HepG2 (cell line): ENCODE data around the gene KCTD8. TPM values are rescaled to one million over a fixed set of nuclear protein-coding genes. Genes with fewer than 3 reads are reported as not detected.

Source experiments
- ATAC-seq: fragments of 200-7000 bp; cut with Tn5 transposase; 3 replicates; pipeline ENCODE4 v1.9.1; 2020; ENCODE audit warnings: mild to moderate bottlenecking, moderate library complexity
- BruUV-seq: library from RNA; stranded (reverse); fragments of 400-500 nt; replicated peaks from 2 replicates; lab custom pipeline; 2021; lab: Mats Ljungman, UMichigan
- CTCF ChIA-PET: fragments of 300-600 bp; formaldehyde crosslinking; extraction: SDS; loops from one replicate; lab custom pipeline; 2021; ENCODE audit warnings: low total read pairs, inconsistent platforms, low intra/inter-chr PET ratio; lab: Yijun Ruan, JAX
- POLR2A ChIA-PET: fragments of 350-600 bp; sonication (Branson Sonifier 250); formaldehyde crosslinking; loops from one replicate; lab custom pipeline; 2020; ENCODE audit warnings: antibody characterized with exemption, inconsistent platforms; lab: Yijun Ruan, JAX
- DNase-seq: peaks from one replicate; pipeline ENCODE4 v3.0.0-alpha.2; 2015; ENCODE audit warnings: low spot score
- FAIRE-seq: peaks from 3 replicates; lab custom pipeline; 2011; peaks lifted over from hg19 to GRCh38; lab: Jason Lieb, UNC
- H2AFZ ChIP-seq: one replicate; pipeline ENCODE4 v1.6.1; 2011; ENCODE audit warnings: low read length, inconsistent platforms
- H3K27ac ChIP-seq: fragments of 300-600 bp; 3 replicates; pipeline ENCODE4 v1.8.0; 2011; ENCODE audit warnings: mixed run types, mild to moderate bottlenecking, mixed read lengths, low read length, inconsistent platforms; ENCODE audit not compliant: insufficient read depth; ENCODE audit errors: extremely low read length
- H3K27me3 ChIP-seq, 2 experiments: fragments of 200-600 bp in 1 of 2; 2 replicates in 1 of 2; 3 replicates in 1 of 2; pipeline versions ENCODE4 v1.6.0 to v1.8.0; 2011; ENCODE audit warnings: low read length in 2 of 2, mild to moderate bottlenecking in 2 of 2, moderate library complexity in 2 of 2, inconsistent platforms in 1 of 2; ENCODE audit not compliant: insufficient read depth in 2 of 2, control insufficient read depth in 1 of 2
- H3K36me3 ChIP-seq, 2 experiments: fragments of 200-600 bp in 1 of 2; replicated peaks in 1 of 2; 2 replicates in 1 of 2; 3 replicates in 1 of 2; pipeline versions ENCODE4 v1.5.1 to v1.8.0; 2011; ENCODE audit warnings: low read length in 2 of 2, inconsistent platforms in 1 of 2; ENCODE audit not compliant: insufficient read depth in 2 of 2, control insufficient read depth in 1 of 2
- H3K4me1 ChIP-seq: 2 replicates; pipeline ENCODE4 v1.5.1; 2012; ENCODE audit warnings: low read length, inconsistent platforms; ENCODE audit not compliant: insufficient read depth
- H3K4me2 ChIP-seq: 2 replicates; pipeline ENCODE4 v1.6.0; 2011; ENCODE audit warnings: low read depth, low read length, inconsistent platforms
- H3K4me3 ChIP-seq, 3 experiments: fragments of 200-600 bp in 1 of 3; sonication (generic), shearing (Covaris generic) in 1 of 3; replicated peaks in 1 of 3; 2 replicates each; pipeline ENCODE4 v1.5.1; 2011 to 2016; ENCODE audit warnings: low read length in 3 of 3, inconsistent platforms in 2 of 3, low read depth in 2 of 3, mild to moderate bottlenecking in 2 of 3, control low read depth in 1 of 3, mixed read lengths in 1 of 3; ENCODE audit not compliant: insufficient read depth in 1 of 3
- H3K79me2 ChIP-seq: one replicate; pipeline ENCODE4 v1.6.1; 2011; ENCODE audit warnings: low read length, inconsistent platforms; ENCODE audit not compliant: insufficient read depth
- H3K9ac ChIP-seq: 2 replicates; pipeline ENCODE4 v1.6.0; 2011; ENCODE audit warnings: mild to moderate bottlenecking, low read depth, low read length, inconsistent platforms; ENCODE audit not compliant: insufficient read depth
- H3K9me3 ChIP-seq: 2 replicates; pipeline ENCODE4 v1.5.1; 2012; ENCODE audit warnings: mild to moderate bottlenecking, low read length
- H4K20me1 ChIP-seq: 2 replicates; pipeline ENCODE4 v1.6.0; 2011; ENCODE audit warnings: inconsistent platforms, mild to moderate bottlenecking, low read length, moderate library complexity; ENCODE audit not compliant: insufficient read depth
- KDM2A ChIP-seq: sonication (generic); formaldehyde crosslinking; IDR thresholded peaks from 2 replicates; pipeline ENCODE4 v1.4.0; 2020; ENCODE audit warnings: low read depth, missing genetic modification reagents, borderline replicate concordance
- TEAD2 ChIP-seq: sonication (generic); formaldehyde crosslinking; IDR thresholded peaks from 2 replicates; pipeline ENCODE4 v1.9.0; 2021; ENCODE audit warnings: missing genetic modification reagents
- TEAD3 ChIP-seq: optimal IDR thresholded peaks from 2 replicates; pipeline ENCODE3; 2016; ENCODE audit warnings: borderline replicate concordance
- ZNF280D ChIP-seq: sonication (generic); formaldehyde crosslinking; IDR thresholded peaks from 2 replicates; pipeline ENCODE4 v1.5.1; 2020; ENCODE audit warnings: mild to moderate bottlenecking, missing genetic modification reagents
- ZNF709 ChIP-seq: sonication (generic); formaldehyde crosslinking; IDR thresholded peaks from 2 replicates; pipeline ENCODE4 v1.5.0; 2020; ENCODE audit warnings: mild to moderate bottlenecking, missing genetic modification reagents
- ZSCAN29 ChIP-seq: sonication (generic); formaldehyde crosslinking; conservative IDR thresholded peaks from 2 replicates; pipeline ENCODE4 v1.4.0; 2020; ENCODE audit warnings: mild to moderate bottlenecking, missing genetic modification reagents
- WGBS: methylation state at CpG from one replicate; pipeline ENCODE4 v1.1.6; 2017; ENCODE audit warnings: low lambda C conversion rate; 5-methylcytosine and 5-hydroxymethylcytosine counted together
- in situ Hi-C: cut with HindIII; loops from 2 replicates; pipeline ENCODE4 v1.10.0; 2017; ENCODE audit warnings: low pct_unique_long_range_greater_than_20kb; ENCODE audit not compliant: extremely low pct_ligation_motif_present
- intact Hi-C: fragments of 100-400 bp; cut with micrococcal nuclease; formaldehyde crosslinking; loops from one replicate; pipeline ENCODE4 v1.10.0; 2022; ENCODE audit not compliant: unreplicated experiment
- polyA plus RNA-seq, 8 experiments: library from polyadenylated mRNA; depleted of rRNA in 3 of 8; stranded (reverse) in 7 of 8; unstranded in 1 of 8; fragments of >200 nt; fragmentation: Illumina TruSeq in 4 of 8; extraction: Trizol in 4 of 8; gene quantifications; 2 replicates each; pipeline versions ENCODE4 v1.2.1 to v1.2.3, GENCODE V29; 2011 to 2016; ENCODE audit warnings: low read depth in 4 of 8, missing spikeins in 1 of 8, mixed read lengths in 1 of 8; ENCODE audit not compliant: insufficient read depth in 1 of 8
- total RNA-seq, 5 experiments: library from RNA; depleted of rRNA; stranded (reverse); fragments of >200 nt; fragmentation: Illumina TruSeq; extraction: Trizol; gene quantifications; 2 replicates each; pipeline ENCODE4 v1.2.3, GENCODE V29; 2016; ENCODE audit warnings: low read depth in 1 of 5
- TF ChIP-seq, protein P1 (sequence below): sonication (generic); formaldehyde crosslinking; IDR thresholded peaks from 2 replicates; pipeline ENCODE4 v1.8.1; 2023; ENCODE audit warnings: mild to moderate bottlenecking, missing genetic modification reagents, borderline replicate concordance

The KCTD8 gene
- total and polyA plus RNA-seq, 2 of the 13 experiments (the other 11 are each of a cell fraction or from before 2014, with no cell fraction given) = not detected

GRCh38 chr4:44147571-44148075, 301.0 kb downstream of the KCTD8 start:
- H3K4me2 ChIP-seq = no peak overlapping the region
- no peak overlapping the region for H3K4me3 ChIP-seq
- POLR2A ChIA-PET = no interaction called here
- CTCF ChIA-PET = no interaction called here
- no peaks in the 10 kb centered on the region for H3K36me3 ChIP-seq
- H3K27ac ChIP-seq = no peak overlapping the region
- TF ChIP-seq, protein P1, sequence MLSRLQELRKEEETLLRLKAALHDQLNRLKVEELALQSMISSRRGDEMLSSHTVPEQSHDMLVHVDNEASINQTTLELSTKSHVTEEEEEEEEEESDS (CRISPR knock-in tag) = no peak
- TF ChIP-seq TEAD3 = no peak
- no peak for TF ChIP-seq ZSCAN29 (CRISPR knock-in tag)
- TF ChIP-seq ZNF709 (CRISPR knock-in tag) = no peak
- TF ChIP-seq TEAD2 = no peak
- TF ChIP-seq ZNF280D (CRISPR knock-in tag) = no peak
- TF ChIP-seq KDM2A = no peak
- ATAC-seq (no peak), DNase-seq (no peak), FAIRE-seq (no peak)
- no peaks in the 10 kb centered on the region for H3K27me3 ChIP-seq
- H3K79me2 ChIP-seq = no peaks in the 10 kb centered on the region
- no peak overlapping the region for H2AFZ ChIP-seq
- BruUV-seq = no TSS peak
- H4K20me1 ChIP-seq = no peaks in the 10 kb centered on the region
- H3K4me1 ChIP-seq = no peaks in the 10 kb centered on the region
- no peak overlapping the region for H3K9ac ChIP-seq
- in situ Hi-C loops (no loop called here), intact Hi-C loops (no loop called here)
- 0% methylated on average over 1 of the region's 1 CpG for WGBS
- peaks cover 41% of the 10 kb centered on the region for H3K9me3 ChIP-seq
